H1 (cell line): Measurements from ENCODE around the gene ITPK1. TPM values are rescaled to one million over a fixed set of nuclear protein-coding genes. Genes with fewer than 3 reads are reported as not detected.
A peak's percentile ranks its signal among the peaks of the same experiment; 100 is the strongest.

ENCODE experiments used
- CTCF ChIA-PET: fragments of 300-600 bp; sonication (Branson Sonifier 250); formaldehyde crosslinking; loops from one replicate; lab custom pipeline; 2021; ENCODE audit not compliant: partially characterized antibody; lab: Charles Lee
- POLR2A ChIA-PET: fragments of 300-600 bp; sonication (Branson Sonifier 250); formaldehyde crosslinking; loops from one replicate; lab custom pipeline; 2021; ENCODE audit warnings: inconsistent platforms; ENCODE audit not compliant: partially characterized antibody; lab: Charles Lee
- DNase-seq, 2 experiments: peaks; one replicate each; pipeline versions ENCODE4 v3.0.0 to v3.0.0-alpha.2; 2010 to 2022; ENCODE audit warnings: low spot score in 2 of 2, low read depth in 1 of 2, mixed read lengths in 1 of 2
- FAIRE-seq: peaks from 2 replicates; lab custom pipeline; 2011; peaks lifted over from hg19 to GRCh38; lab: Jason Lieb, UNC
- H2AFZ ChIP-seq: 2 replicates; pipeline ENCODE4 v1.8.1; 2012; ENCODE audit warnings: low read length, inconsistent platforms
- H2AK5ac ChIP-seq: 2 replicates; pipeline ENCODE4 v1.6.1; 2013; ENCODE audit warnings: low read depth, low read length
- H2BK120ac ChIP-seq: replicated peaks from 2 replicates; pipeline ENCODE3; 2013; ENCODE audit warnings: low read depth, low read length, inconsistent platforms
- H2BK12ac ChIP-seq: 2 replicates; pipeline ENCODE4 v1.6.1; 2013; ENCODE audit warnings: low read depth, low read length
- H2BK15ac ChIP-seq: 2 replicates; pipeline ENCODE4 v1.6.1; 2013; ENCODE audit warnings: low read length
- H2BK20ac ChIP-seq: 2 replicates; pipeline ENCODE4 v1.6.1; 2013; ENCODE audit warnings: low read length
- H2BK5ac ChIP-seq: 2 replicates; pipeline ENCODE4 v1.6.1; 2013; ENCODE audit warnings: low read depth, low read length
- H3K14ac ChIP-seq: 2 replicates; pipeline ENCODE4 v1.6.1; 2013; ENCODE audit warnings: inconsistent platforms; ENCODE audit not compliant: insufficient read length
- H3K18ac ChIP-seq: 2 replicates; pipeline ENCODE4 v1.6.1; 2013; ENCODE audit warnings: low read length; ENCODE audit errors: extremely low read depth
- H3K23ac ChIP-seq: 2 replicates; pipeline ENCODE4 v1.6.1; 2013; ENCODE audit warnings: inconsistent platforms; ENCODE audit not compliant: insufficient read length
- H3K23me2 ChIP-seq: 2 replicates; pipeline ENCODE4 v1.6.1; 2013; ENCODE audit warnings: low read depth, low read length
- H3K27ac ChIP-seq: 2 replicates; pipeline ENCODE4 v1.6.1; 2011; ENCODE audit warnings: low read depth, low read length, inconsistent platforms
- H3K27me3 ChIP-seq, 4 experiments: replicated peaks in 1 of 4; 1 replicate in 1 of 4; 2 replicates in 3 of 4; pipeline versions ENCODE4 v1.6.1 to v1.8.1; 2011 to 2013; ENCODE audit warnings: low read length in 3 of 4, mild to moderate bottlenecking in 3 of 4, inconsistent platforms in 2 of 4, mixed read lengths in 2 of 4, moderate library complexity in 1 of 4; ENCODE audit not compliant: control insufficient read depth in 3 of 4, insufficient read depth in 3 of 4; ENCODE audit errors: extremely low read depth in 1 of 4
- H3K36me3 ChIP-seq, 4 experiments: 2 replicates each; pipeline versions ENCODE4 v1.6.1 to v1.8.1; 2011 to 2013; ENCODE audit warnings: mild to moderate bottlenecking in 4 of 4, low read length in 3 of 4, moderate library complexity in 2 of 4, control low read depth in 1 of 4, inconsistent platforms in 1 of 4; ENCODE audit not compliant: insufficient read depth in 4 of 4, control insufficient read depth in 2 of 4
- H3K4ac ChIP-seq: replicated peaks from 2 replicates; pipeline ENCODE3; 2013; ENCODE audit warnings: low read length, low read depth, mixed read lengths, inconsistent platforms; ENCODE audit not compliant: insufficient read length
- H3K4me1 ChIP-seq, 4 experiments: replicated peaks in 1 of 4; 1 replicate in 1 of 4; 2 replicates in 3 of 4; pipeline versions ENCODE4 v1.6.1 to v1.8.1; 2011 to 2013; ENCODE audit warnings: low read length in 3 of 4, inconsistent platforms in 2 of 4, mixed read lengths in 1 of 4; ENCODE audit not compliant: insufficient read depth in 4 of 4, control insufficient read depth in 3 of 4
- H3K4me2 ChIP-seq, 2 experiments: 2 replicates each; pipeline versions ENCODE4 v1.6.1 to v1.8.1; 2011 to 2013; ENCODE audit warnings: low read depth in 2 of 2, low read length in 2 of 2, control low read depth in 1 of 2, inconsistent platforms in 1 of 2, mild to moderate bottlenecking in 1 of 2; ENCODE audit not compliant: insufficient read depth in 1 of 2
- H3K4me3 ChIP-seq, 4 experiments: fragments of 200-600, 300-600 bp in 1 of 4; sonication (generic), shearing (Covaris generic), sonication (Bioruptor Twin) in 1 of 4; 2 replicates each; pipeline versions ENCODE4 v1.5.1 to v1.8.1; 2011 to 2016; ENCODE audit warnings: low read length in 4 of 4, low read depth in 3 of 4, control low read depth in 2 of 4, inconsistent platforms in 2 of 4, mild to moderate bottlenecking in 2 of 4, mixed read lengths in 1 of 4, moderate library complexity in 1 of 4; ENCODE audit not compliant: insufficient read depth in 2 of 4; ENCODE audit errors: extremely low read depth in 1 of 4
- H3K56ac ChIP-seq: replicated peaks from 2 replicates; pipeline ENCODE3; 2013; ENCODE audit warnings: low read depth, mild to moderate bottlenecking, mixed read lengths, low read length, inconsistent platforms; ENCODE audit not compliant: insufficient read length
- H3K79me1 ChIP-seq: 2 replicates; pipeline ENCODE4 v1.6.1; 2013; ENCODE audit warnings: low read depth, low read length, control low read depth
- H3K79me2 ChIP-seq, 2 experiments: 2 replicates each; pipeline versions ENCODE4 v1.6.1 to v1.8.1; 2012 to 2013; ENCODE audit warnings: low read length in 2 of 2, mild to moderate bottlenecking in 2 of 2, inconsistent platforms in 1 of 2; ENCODE audit not compliant: insufficient read depth in 2 of 2, control insufficient read depth in 1 of 2
- H3K9ac ChIP-seq, 4 experiments: replicated peaks in 1 of 4; 1 replicate in 1 of 4; 2 replicates in 3 of 4; pipeline versions ENCODE4 v1.6.1 to v1.8.1; 2011 to 2013; ENCODE audit warnings: low read depth in 3 of 4, low read length in 3 of 4, control low read depth in 2 of 4, mild to moderate bottlenecking in 2 of 4, moderate library complexity in 2 of 4, inconsistent platforms in 1 of 4; ENCODE audit errors: extremely low read depth in 1 of 4
- H3K9me3 ChIP-seq, 2 experiments: 2 replicates each; pipeline versions ENCODE4 v1.6.1 to v1.8.1; 2012 to 2013; ENCODE audit warnings: mild to moderate bottlenecking in 2 of 2, moderate library complexity in 2 of 2, control low read depth in 1 of 2, inconsistent platforms in 1 of 2, low read depth in 1 of 2, low read length in 1 of 2, mixed read lengths in 1 of 2; ENCODE audit not compliant: insufficient read depth in 2 of 2
- H4K20me1 ChIP-seq, 2 experiments: replicated peaks in 1 of 2; 2 replicates each; pipeline versions ENCODE3 to v1.8.1; 2011 to 2013; ENCODE audit warnings: inconsistent platforms in 2 of 2, low read length in 2 of 2, mild to moderate bottlenecking in 1 of 2; ENCODE audit not compliant: insufficient read depth in 2 of 2, control insufficient read depth in 1 of 2
- H4K5ac ChIP-seq: 2 replicates; pipeline ENCODE4 v1.6.1; 2013; ENCODE audit warnings: low read length, low read depth, mixed read lengths, inconsistent platforms; ENCODE audit not compliant: insufficient read length
- H4K8ac ChIP-seq: 2 replicates; pipeline ENCODE4 v1.8.0; 2013; ENCODE audit warnings: mild to moderate bottlenecking, moderate library complexity, low read length, inconsistent platforms; ENCODE audit not compliant: insufficient read depth; ENCODE audit errors: extremely low read depth
- H4K91ac ChIP-seq: replicated peaks from 2 replicates; pipeline ENCODE3; 2013; ENCODE audit warnings: low read length, mixed read lengths, inconsistent platforms; ENCODE audit not compliant: insufficient read length
- HDAC2 ChIP-seq, 2 experiments: fragments of 300-600 bp in 1 of 2; sonication (generic) in 1 of 2; IDR thresholded peaks; 2 replicates each; pipeline ENCODE4 v1.6.1; 2011 to 2012; ENCODE audit warnings: low read depth in 2 of 2, low read length in 2 of 2, mild to moderate bottlenecking in 2 of 2, moderate library complexity in 2 of 2, borderline replicate concordance in 1 of 2, inconsistent platforms in 1 of 2
- RAD21 ChIP-seq, 2 experiments: IDR thresholded peaks in 1 of 2; conservative IDR thresholded peaks in 1 of 2; 2 replicates each; pipeline ENCODE4 v1.6.1; 2011; ENCODE audit warnings: low read depth in 2 of 2, low read length in 2 of 2, improper control_type of control experiment in 1 of 2, inconsistent platforms in 1 of 2, mild to moderate bottlenecking in 1 of 2, moderate library complexity in 1 of 2
- WGBS, 2 experiments: shearing (Covaris generic) in 1 of 2; methylation state at CpG; one replicate each; pipeline versions ENCODE4 v1.1.6 to v1.1.7; 2013 to 2015; ENCODE audit warnings: low lambda C conversion rate in 2 of 2, mixed read lengths in 2 of 2, inconsistent platforms in 1 of 2, low coverage in 1 of 2, missing lambda C conversion rate in 1 of 2; ENCODE audit not compliant: insufficient replicate concordance in 2 of 2, insufficient coverage in 1 of 2, insufficient read length in 1 of 2; ENCODE audit errors: extremely low coverage in 1 of 2, missing lambda C conversion rate in 1 of 2; 5-methylcytosine and 5-hydroxymethylcytosine counted together
- polyA plus RNA-seq, 7 experiments: library from polyadenylated mRNA; depleted of rRNA in 3 of 7; stranded (reverse) in 5 of 7; unstranded in 2 of 7; fragments of >200 nt in 5 of 7; fragments of 200-250 nt in 2 of 7; gene quantifications; 1 replicate in 5 of 7; 2 replicates in 1 of 7; 4 replicates in 1 of 7; pipeline versions ENCODE4 v1.2.1 to v1.2.3, GENCODE V29; 2011 to 2013; ENCODE audit warnings: missing spikeins in 2 of 7, mixed read lengths in 2 of 7
- total RNA-seq: library from RNA; stranded (reverse); fragmentation: NEBNext Ultra II Directional; extraction: Animal tissue kit (Norgen Biotek cat#: 25700); gene quantifications from 2 replicates; pipeline ENCODE4 v1.2.1, GENCODE V29; 2021

Gene ITPK1
- total and polyA plus RNA-seq, 2 of the 8 experiments (the other 6 are each of a cell fraction or from before 2014, with no cell fraction given) = 108 to 143 TPM

GRCh38 chr14:93057586-93058280 is 58.0 kb downstream of the ITPK1 start:
- Histone ChIP-seq H3K14ac (no peak overlapping the region), H3K4me3 (no peak overlapping the region), H3K18ac (no peak overlapping the region), H3K56ac (no peak overlapping the region), H3K23ac (no peak overlapping the region), H3K79me1 (peaks cover 8% of the 10 kb centered on the region), H2BK12ac (0 out of 2 replicates have a peak overlapping the region, but pooled peaks have one; percentile 39), H2BK20ac (no peak overlapping the region), H2AK5ac (0 out of 2 replicates have a peak overlapping the region, but pooled peaks have one; percentile 24), H4K91ac (peak overlapping the region; percentile 73), H4K8ac (peak overlapping the region; percentile 79; the same call in 1 of the 2 replicates), H3K36me3 (no peaks in the 10 kb centered on the region), H3K27me3 (no peaks in the 10 kb centered on the region), H3K4ac (no peak overlapping the region), H3K23me2 (no peaks in the 10 kb centered on the region), H3K79me2 (peaks cover 0 to 42% of the 10 kb centered on the region in 2 experiments; a peak in 2 of 4 replicates), H3K4me1 (peaks cover 4 to 29% (median 15%) of the 10 kb centered on the region in 4 experiments), H2BK5ac (peak overlapping the region; percentile 44; the same call in 1 of the 2 replicates), H4K5ac (no peak overlapping the region), H3K27ac (no peak overlapping the region), H3K9ac (no peak overlapping the region), H3K9me3 (no peaks in the 10 kb centered on the region), H3K4me2 (no peak overlapping the region), H4K20me1 (peaks cover 2 to 3% of the 10 kb centered on the region in 2 experiments), H2AFZ (no peak overlapping the region), H2BK120ac (no peak overlapping the region), H2BK15ac (peak overlapping the region; percentile 8; the same call in 1 of the 2 replicates)
- ChIA-PET CTCF (interaction anchor here (0.6 to 1.7 kb wide), 7 partner anchors 13 to 79 kb away, joined by 3 to 8 read pairs (median 3); no protein-coding TSS in a partner anchor), POLR2A (interaction anchor here (1.8 kb wide), 1 partner anchor 10 kb away, joined by 3 read pairs; no protein-coding TSS in a partner anchor)
- WGBS, 2 experiments = 84% methylated on average over 14 of the region's 14 CpGs; no CpG with 5 or more reads in 1 of the 2 experiments
- DNase-seq (no peak), FAIRE-seq (no peak)
- TF ChIP-seq RAD21 (IDR thresholded peaks at IDR 0.05 in 1 of 2, conservative IDR thresholded peaks at IDR 0.05 in 1 of 2; ENCODE audit: low read depth in 2 of 2, low read length in 2 of 2) = peak in 1 of 2 experiments; percentile 9; a peak in 1 of 4 replicates
- TF ChIP-seq HDAC2 (IDR thresholded peaks at IDR 0.05; ENCODE audit: borderline replicate concordance in 1 of 2, low read depth in 2 of 2, low read length in 2 of 2) = no peak
